ENCODE data around the gene TDP1. TPM values are rescaled to one million over a fixed set of nuclear protein-coding genes. Genes with fewer than 3 reads are reported as not detected.

Gene TDP1
- total and polyA plus RNA-seq, 4 donors, result 3.3 to 10.6 (median 4.2) TPM

DNA sequence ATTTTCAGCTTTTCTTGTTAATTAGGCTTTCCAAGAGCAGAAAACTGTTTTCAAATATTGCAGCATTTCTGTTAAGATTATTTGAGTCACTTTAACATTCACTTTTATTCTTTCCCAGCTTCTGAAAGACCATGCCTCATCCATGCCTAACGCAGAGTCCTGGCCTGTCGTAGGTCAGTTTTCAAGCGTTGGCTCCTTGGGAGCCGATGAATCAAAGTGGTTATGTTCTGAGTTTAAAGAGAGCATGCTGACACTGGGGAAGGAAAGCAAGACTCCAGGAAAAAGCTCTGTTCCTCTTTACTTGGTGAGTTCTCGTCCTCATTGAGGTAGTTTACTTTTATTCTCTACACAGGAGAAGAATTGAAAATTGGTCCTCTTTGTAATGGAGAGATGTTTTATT is 33.1 kb downstream of the TDP1 start:
- peaks cover 0 to 20% (median 13%) of the 10 kb centered on the region in 4 donors for H3K4me1 ChIP-seq (ENCODE audit: control insufficient read depth in 4 of 4, insufficient read depth in 4 of 4, low read length in 3 of 4)
- H3K27ac ChIP-seq (ENCODE audit: low read depth in 1 of 2, low read length in 2 of 2), result no peak overlapping the region
- peaks cover under 1 to 10% (median 4%) of the 10 kb centered on the region in 4 donors for H3K36me3 ChIP-seq (ENCODE audit: control insufficient read depth in 4 of 4, insufficient read depth in 3 of 4, low read depth in 1 of 4, low read length in 3 of 4)
- no peak overlapping the region for H3K4me3 ChIP-seq (ENCODE audit: low read depth in 1 of 3, low read length in 3 of 3)
- no peaks in the 10 kb centered on the region for H3K9me3 ChIP-seq (ENCODE audit: control insufficient read depth in 4 of 4, low read length in 3 of 4)
- H3K27me3 ChIP-seq (ENCODE audit: control insufficient read depth in 4 of 4, insufficient read depth in 4 of 4, low read length in 3 of 4), result no peaks in the 10 kb centered on the region
- no peak overlapping the region for H3K9ac ChIP-seq (ENCODE audit: low read depth in 1 of 2, low read length in 2 of 2)
- no peak for DNase-seq (ENCODE audit: low spot score)
- WGBS, result 97% methylated on average over 5 of the region's 5 CpGs
- TF ChIP-seq SP1 (IDR thresholded peaks at IDR 0.05), result no peak
- TF ChIP-seq, protein P1, sequence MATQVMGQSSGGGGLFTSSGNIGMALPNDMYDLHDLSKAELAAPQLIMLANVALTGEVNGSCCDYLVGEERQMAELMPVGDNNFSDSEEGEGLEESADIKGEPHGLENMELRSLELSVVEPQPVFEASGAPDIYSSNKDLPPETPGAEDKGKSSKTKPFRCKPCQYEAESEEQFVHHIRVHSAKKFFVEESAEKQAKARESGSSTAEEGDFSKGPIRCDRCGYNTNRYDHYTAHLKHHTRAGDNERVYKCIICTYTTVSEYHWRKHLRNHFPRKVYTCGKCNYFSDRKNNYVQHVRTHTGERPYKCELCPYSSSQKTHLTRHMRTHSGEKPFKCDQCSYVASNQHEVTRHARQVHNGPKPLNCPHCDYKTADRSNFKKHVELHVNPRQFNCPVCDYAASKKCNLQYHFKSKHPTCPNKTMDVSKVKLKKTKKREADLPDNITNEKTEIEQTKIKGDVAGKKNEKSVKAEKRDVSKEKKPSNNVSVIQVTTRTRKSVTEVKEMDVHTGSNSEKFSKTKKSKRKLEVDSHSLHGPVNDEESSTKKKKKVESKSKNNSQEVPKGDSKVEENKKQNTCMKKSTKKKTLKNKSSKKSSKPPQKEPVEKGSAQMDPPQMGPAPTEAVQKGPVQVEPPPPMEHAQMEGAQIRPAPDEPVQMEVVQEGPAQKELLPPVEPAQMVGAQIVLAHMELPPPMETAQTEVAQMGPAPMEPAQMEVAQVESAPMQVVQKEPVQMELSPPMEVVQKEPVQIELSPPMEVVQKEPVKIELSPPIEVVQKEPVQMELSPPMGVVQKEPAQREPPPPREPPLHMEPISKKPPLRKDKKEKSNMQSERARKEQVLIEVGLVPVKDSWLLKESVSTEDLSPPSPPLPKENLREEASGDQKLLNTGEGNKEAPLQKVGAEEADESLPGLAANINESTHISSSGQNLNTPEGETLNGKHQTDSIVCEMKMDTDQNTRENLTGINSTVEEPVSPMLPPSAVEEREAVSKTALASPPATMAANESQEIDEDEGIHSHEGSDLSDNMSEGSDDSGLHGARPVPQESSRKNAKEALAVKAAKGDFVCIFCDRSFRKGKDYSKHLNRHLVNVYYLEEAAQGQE (IDR thresholded peaks at IDR 0.05), result no peak
- TF ChIP-seq TAF1 (conservative IDR thresholded peaks at IDR 0.05), result no peak
- TF ChIP-seq YY1 (IDR thresholded peaks at IDR 0.05), result no peak
- no peak for TF ChIP-seq HNF4A (conservative IDR thresholded peaks at IDR 0.05)
- no peak for TF ChIP-seq FOXA2 (IDR thresholded peaks at IDR 0.05)
- TF ChIP-seq, protein P2, sequence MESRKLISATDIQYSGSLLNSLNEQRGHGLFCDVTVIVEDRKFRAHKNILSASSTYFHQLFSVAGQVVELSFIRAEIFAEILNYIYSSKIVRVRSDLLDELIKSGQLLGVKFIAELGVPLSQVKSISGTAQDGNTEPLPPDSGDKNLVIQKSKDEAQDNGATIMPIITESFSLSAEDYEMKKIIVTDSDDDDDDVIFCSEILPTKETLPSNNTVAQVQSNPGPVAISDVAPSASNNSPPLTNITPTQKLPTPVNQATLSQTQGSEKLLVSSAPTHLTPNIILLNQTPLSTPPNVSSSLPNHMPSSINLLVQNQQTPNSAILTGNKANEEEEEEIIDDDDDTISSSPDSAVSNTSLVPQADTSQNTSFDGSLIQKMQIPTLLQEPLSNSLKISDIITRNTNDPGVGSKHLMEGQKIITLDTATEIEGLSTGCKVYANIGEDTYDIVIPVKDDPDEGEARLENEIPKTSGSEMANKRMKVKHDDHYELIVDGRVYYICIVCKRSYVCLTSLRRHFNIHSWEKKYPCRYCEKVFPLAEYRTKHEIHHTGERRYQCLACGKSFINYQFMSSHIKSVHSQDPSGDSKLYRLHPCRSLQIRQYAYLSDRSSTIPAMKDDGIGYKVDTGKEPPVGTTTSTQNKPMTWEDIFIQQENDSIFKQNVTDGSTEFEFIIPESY (IDR thresholded peaks at IDR 0.05), result no peak
- TF ChIP-seq EGR1 (IDR thresholded peaks at IDR 0.05; ENCODE audit: low read depth in 2 of 2), result no peak
- TF ChIP-seq JUND (IDR thresholded peaks at IDR 0.05), result no peak
- TF ChIP-seq GABPA (IDR thresholded peaks at IDR 0.05 in 1 of 2, conservative IDR thresholded peaks at IDR 0.05 in 1 of 2), result no peak
- TF ChIP-seq, protein P3, sequence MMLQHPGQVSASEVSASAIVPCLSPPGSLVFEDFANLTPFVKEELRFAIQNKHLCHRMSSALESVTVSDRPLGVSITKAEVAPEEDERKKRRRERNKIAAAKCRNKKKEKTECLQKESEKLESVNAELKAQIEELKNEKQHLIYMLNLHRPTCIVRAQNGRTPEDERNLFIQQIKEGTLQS (IDR thresholded peaks at IDR 0.05), result no peak
- no peak for TF ChIP-seq FOXA1 (IDR thresholded peaks at IDR 0.05)
- no peak for TF ChIP-seq MAX (IDR thresholded peaks at IDR 0.05)
- TF ChIP-seq HNF4G (IDR thresholded peaks at IDR 0.05), result no peak
- no peak for TF ChIP-seq RXRA (IDR thresholded peaks at IDR 0.05)
- TF ChIP-seq RAD21 (IDR thresholded peaks at IDR 0.05), result no peak
- TF ChIP-seq, protein P4, sequence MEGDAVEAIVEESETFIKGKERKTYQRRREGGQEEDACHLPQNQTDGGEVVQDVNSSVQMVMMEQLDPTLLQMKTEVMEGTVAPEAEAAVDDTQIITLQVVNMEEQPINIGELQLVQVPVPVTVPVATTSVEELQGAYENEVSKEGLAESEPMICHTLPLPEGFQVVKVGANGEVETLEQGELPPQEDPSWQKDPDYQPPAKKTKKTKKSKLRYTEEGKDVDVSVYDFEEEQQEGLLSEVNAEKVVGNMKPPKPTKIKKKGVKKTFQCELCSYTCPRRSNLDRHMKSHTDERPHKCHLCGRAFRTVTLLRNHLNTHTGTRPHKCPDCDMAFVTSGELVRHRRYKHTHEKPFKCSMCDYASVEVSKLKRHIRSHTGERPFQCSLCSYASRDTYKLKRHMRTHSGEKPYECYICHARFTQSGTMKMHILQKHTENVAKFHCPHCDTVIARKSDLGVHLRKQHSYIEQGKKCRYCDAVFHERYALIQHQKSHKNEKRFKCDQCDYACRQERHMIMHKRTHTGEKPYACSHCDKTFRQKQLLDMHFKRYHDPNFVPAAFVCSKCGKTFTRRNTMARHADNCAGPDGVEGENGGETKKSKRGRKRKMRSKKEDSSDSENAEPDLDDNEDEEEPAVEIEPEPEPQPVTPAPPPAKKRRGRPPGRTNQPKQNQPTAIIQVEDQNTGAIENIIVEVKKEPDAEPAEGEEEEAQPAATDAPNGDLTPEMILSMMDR (IDR thresholded peaks at IDR 0.05; ENCODE audit: low read depth, low read length, missing input control), result no peak
- TF ChIP-seq NR2F2 (IDR thresholded peaks at IDR 0.05), result no peak
